Caco-2 (cell line): ENCODE data around the gene SLC5A2. TPM values are rescaled to one million over a fixed set of nuclear protein-coding genes. Genes with fewer than 3 reads are reported as not detected.

Experiments used
- BruUV-seq: library from RNA; stranded (reverse); fragments of 400-500 nt; replicated peaks from 2 replicates; lab custom pipeline; 2021; lab: Mats Ljungman, UMichigan
- CTCF ChIA-PET: fragments of 300-600 bp; sonication (Branson Sonifier 250); formaldehyde crosslinking; loops from one replicate; lab custom pipeline; 2022; ENCODE audit warnings: antibody characterized with exemption; lab: Charles Lee
- POLR2A ChIA-PET: fragments of 300-600 bp; sonication (Branson Sonifier 250); formaldehyde crosslinking; loops from one replicate; lab custom pipeline; 2022; ENCODE audit warnings: antibody characterized with exemption; lab: Charles Lee
- DNase-seq, 2 experiments: peaks; one replicate each; pipeline versions ENCODE4 v3.0.0 to v3.0.0-alpha.2; 2020 to 2022
- H3K27me3 ChIP-seq: replicated peaks from 2 replicates; pipeline ENCODE4 v1.6.0; 2011; ENCODE audit warnings: low read length; ENCODE audit not compliant: control insufficient read depth, insufficient read depth
- H3K36me3 ChIP-seq: 2 replicates; pipeline ENCODE4 v1.5.1; 2011; ENCODE audit warnings: low read length; ENCODE audit not compliant: control insufficient read depth, insufficient read depth
- H3K4me1 ChIP-seq: fragments of 250-450 bp; sonication (Bioruptor Pico); 2 replicates; pipeline ENCODE4 v1.5.1; 2020; ENCODE audit warnings: mild to moderate bottlenecking
- H3K4me3 ChIP-seq: 2 replicates; pipeline ENCODE4 v1.5.1; 2011; ENCODE audit warnings: low read depth, mild to moderate bottlenecking, control low read depth, low read length
- H3K9me3 ChIP-seq: fragments of 250-450 bp; sonication (Bioruptor Pico); 2 replicates; pipeline ENCODE4 v1.5.1; 2020; ENCODE audit warnings: mild to moderate bottlenecking, moderate library complexity
- H3K27ac Mint-ChIP-seq: one replicate; pipeline ENCODE4 v1.8.0; 2022; ENCODE audit warnings: mixed read lengths; ENCODE audit not compliant: unreplicated experiment
- H3K27me3 Mint-ChIP-seq: one replicate; pipeline ENCODE4 v1.8.0; 2022; ENCODE audit warnings: mixed read lengths; ENCODE audit not compliant: insufficient read depth, unreplicated experiment
- H3K36me3 Mint-ChIP-seq: one replicate; pipeline ENCODE4 v1.8.0; 2022; ENCODE audit warnings: mild to moderate bottlenecking, mixed read lengths; ENCODE audit not compliant: insufficient read depth, unreplicated experiment
- H3K4me1 Mint-ChIP-seq: one replicate; pipeline ENCODE4 v1.8.0; 2022; ENCODE audit warnings: low read depth, mixed read lengths; ENCODE audit not compliant: unreplicated experiment
- H3K4me3 Mint-ChIP-seq: one replicate; pipeline ENCODE4 v1.8.0; 2022; ENCODE audit warnings: mild to moderate bottlenecking, moderate library complexity, mixed read lengths; ENCODE audit not compliant: unreplicated experiment
- H3K9me3 Mint-ChIP-seq: one replicate; pipeline ENCODE4 v1.8.0; 2022; ENCODE audit warnings: mixed read lengths; ENCODE audit not compliant: unreplicated experiment
- intact Hi-C: fragments of 100-400 bp; cut with micrococcal nuclease; formaldehyde crosslinking; loops from one replicate; pipeline ENCODE4 v1.10.0; 2022; ENCODE audit not compliant: unreplicated experiment
- total RNA-seq: library from RNA; stranded (reverse); gene quantifications from 2 replicates; pipeline ENCODE4 v1.2.3, GENCODE V29; 2022
- TF ChIP-seq, protein P1 (sequence below), 2 experiments: fragments of 200-600 bp in 1 of 2; IDR thresholded peaks; 1 replicate in 1 of 2; 2 replicates in 1 of 2; pipeline versions ENCODE4 v1.5.1 to v1.8.0; 2011 to 2022; ENCODE audit warnings: antibody characterized with exemption in 1 of 2, control low read depth in 1 of 2, inconsistent platforms in 1 of 2, low read depth in 1 of 2, low read length in 1 of 2, mild to moderate bottlenecking in 1 of 2, moderate library complexity in 1 of 2; ENCODE audit not compliant: insufficient read depth in 1 of 2, severe bottlenecking in 1 of 2, unreplicated experiment in 1 of 2

Gene SLC5A2
- total RNA-seq, 1 experiment from 2014 or later = 3.0 TPM

DNA sequence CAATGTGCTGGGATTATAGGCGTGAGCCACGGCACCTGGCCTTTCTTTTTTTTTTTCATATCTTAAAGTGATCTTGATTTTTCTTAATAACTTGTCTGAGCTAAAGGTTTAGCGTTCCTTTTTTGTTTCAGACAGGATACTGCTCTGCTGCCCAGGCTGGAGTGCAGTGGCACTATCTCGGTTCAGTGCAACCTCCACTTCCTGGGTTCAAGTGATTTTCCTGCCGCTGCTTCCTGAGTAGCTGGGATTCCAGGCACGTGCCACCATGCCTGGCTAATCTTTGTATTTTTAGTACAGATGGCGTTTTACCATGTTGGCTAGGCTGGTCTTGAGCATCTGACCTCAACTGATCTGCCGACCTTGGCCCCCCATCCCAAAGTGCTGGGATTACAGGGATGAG is 21.2 kb downstream of the SLC5A2 start:
- ChIA-PET CTCF (no interaction called here), POLR2A (no interaction called here)
- peaks cover 5% of the 10 kb centered on the region for H3K36me3 Mint-ChIP-seq
- Histone ChIP-seq H3K36me3 (no peaks in the 10 kb centered on the region), H3K4me3 (no peak overlapping the region), H3K27me3 (no peaks in the 10 kb centered on the region), H3K4me1 (peaks cover 14% of the 10 kb centered on the region), H3K9me3 (no peaks in the 10 kb centered on the region)
- no peak for DNase-seq
- H3K27me3 Mint-ChIP-seq = no peaks in the 10 kb centered on the region
- H3K4me3 Mint-ChIP-seq = no peak overlapping the region
- BruUV-seq = no TSS peak
- H3K4me1 Mint-ChIP-seq = peaks cover 18% of the 10 kb centered on the region
- H3K27ac Mint-ChIP-seq = no peak overlapping the region
- intact Hi-C loops = no loop called here
- TF ChIP-seq, protein P1, sequence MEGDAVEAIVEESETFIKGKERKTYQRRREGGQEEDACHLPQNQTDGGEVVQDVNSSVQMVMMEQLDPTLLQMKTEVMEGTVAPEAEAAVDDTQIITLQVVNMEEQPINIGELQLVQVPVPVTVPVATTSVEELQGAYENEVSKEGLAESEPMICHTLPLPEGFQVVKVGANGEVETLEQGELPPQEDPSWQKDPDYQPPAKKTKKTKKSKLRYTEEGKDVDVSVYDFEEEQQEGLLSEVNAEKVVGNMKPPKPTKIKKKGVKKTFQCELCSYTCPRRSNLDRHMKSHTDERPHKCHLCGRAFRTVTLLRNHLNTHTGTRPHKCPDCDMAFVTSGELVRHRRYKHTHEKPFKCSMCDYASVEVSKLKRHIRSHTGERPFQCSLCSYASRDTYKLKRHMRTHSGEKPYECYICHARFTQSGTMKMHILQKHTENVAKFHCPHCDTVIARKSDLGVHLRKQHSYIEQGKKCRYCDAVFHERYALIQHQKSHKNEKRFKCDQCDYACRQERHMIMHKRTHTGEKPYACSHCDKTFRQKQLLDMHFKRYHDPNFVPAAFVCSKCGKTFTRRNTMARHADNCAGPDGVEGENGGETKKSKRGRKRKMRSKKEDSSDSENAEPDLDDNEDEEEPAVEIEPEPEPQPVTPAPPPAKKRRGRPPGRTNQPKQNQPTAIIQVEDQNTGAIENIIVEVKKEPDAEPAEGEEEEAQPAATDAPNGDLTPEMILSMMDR (IDR thresholded peaks at IDR 0.05; ENCODE audit: insufficient read depth in 1 of 2, low read depth in 1 of 2, low read length in 1 of 2, severe bottlenecking in 1 of 2, unreplicated experiment in 1 of 2) = no peak
- H3K9me3 Mint-ChIP-seq = no peaks in the 10 kb centered on the region

DNA sequence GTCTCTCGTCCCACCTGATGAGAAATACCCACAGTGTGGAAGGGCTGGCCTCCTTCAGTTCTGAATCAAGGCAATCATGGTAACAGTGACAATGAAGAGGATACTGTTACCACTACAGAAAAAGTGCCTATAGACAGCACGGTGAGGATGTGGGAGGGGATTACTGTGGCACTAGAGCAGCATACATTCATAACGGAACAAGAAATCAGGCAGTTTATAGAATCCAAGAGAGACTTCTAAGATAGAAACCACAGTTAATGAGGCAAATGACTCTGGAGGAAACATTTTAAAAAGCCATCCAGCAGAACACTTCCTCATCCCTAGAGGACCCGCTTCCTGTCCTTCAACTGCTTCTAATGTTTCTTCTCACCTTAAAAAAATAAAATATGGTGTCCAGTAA is 22.6 kb downstream of the SLC5A2 start:
- Histone ChIP-seq H3K9me3 (no peaks in the 10 kb centered on the region), H3K4me1 (peaks cover 14% of the 10 kb centered on the region), H3K4me3 (no peak overlapping the region), H3K36me3 (no peaks in the 10 kb centered on the region), H3K27me3 (no peaks in the 10 kb centered on the region)
- H3K36me3 Mint-ChIP-seq = peaks cover 9% of the 10 kb centered on the region
- ChIA-PET CTCF (no interaction called here), POLR2A (no interaction called here)
- intact Hi-C loops = loop anchor here (5.0 kb wide), 1 partner anchor 197 kb away; no protein-coding TSS in a partner anchor
- H3K27me3 Mint-ChIP-seq = no peaks in the 10 kb centered on the region
- H3K4me3 Mint-ChIP-seq = no peak overlapping the region
- TF ChIP-seq, protein P1 (IDR thresholded peaks at IDR 0.05; ENCODE audit: insufficient read depth in 1 of 2, low read depth in 1 of 2, low read length in 1 of 2, severe bottlenecking in 1 of 2, unreplicated experiment in 1 of 2) = no peak
- H3K9me3 Mint-ChIP-seq = no peaks in the 10 kb centered on the region
- no TSS peak for BruUV-seq
- H3K4me1 Mint-ChIP-seq = peaks cover 22% of the 10 kb centered on the region
- DNase-seq = no peak
- no peak overlapping the region for H3K27ac Mint-ChIP-seq

DNA sequence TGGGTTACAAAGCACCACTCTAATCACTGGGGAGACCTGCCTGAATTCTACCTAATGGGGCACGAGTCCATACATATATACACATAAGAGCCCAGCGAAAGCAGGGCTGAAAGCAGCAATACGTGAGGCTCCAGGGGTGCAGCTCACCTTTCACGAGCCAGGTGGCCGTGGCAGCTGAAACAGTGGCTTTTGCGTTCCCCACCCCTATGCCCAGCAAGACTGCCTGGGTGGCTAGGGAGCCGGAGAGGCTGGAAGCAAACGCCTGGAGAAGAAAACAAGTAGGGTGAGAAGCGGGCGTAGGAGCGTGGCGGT is 24.6 kb downstream of the SLC5A2 start:
- no TSS peak for BruUV-seq
- no peaks in the 10 kb centered on the region for H3K4me1 ChIP-seq
- H3K4me3 ChIP-seq = peak overlapping the region; percentile 90
- H3K27ac Mint-ChIP-seq = peak overlapping the region; percentile 95
- H3K4me3 Mint-ChIP-seq = peak overlapping the region; percentile 92
- intact Hi-C loops = loop anchor here (5.0 kb wide), 1 partner anchor 195 kb away; no protein-coding TSS in a partner anchor
- H3K36me3 ChIP-seq = no peaks in the 10 kb centered on the region
- no peaks in the 10 kb centered on the region for H3K27me3 ChIP-seq
- CTCF ChIA-PET = interaction anchor here (1.7 kb wide), 1 partner anchor 30 kb away, joined by 5 read pairs; no protein-coding TSS in a partner anchor
- POLR2A ChIA-PET = interaction anchor here (1.0 to 1.3 kb wide), 3 partner anchors 15 to 205 kb away, joined by 3 to 8 read pairs (median 3); partner anchors contain the start of gene ARMC5
- no peaks in the 10 kb centered on the region for H3K9me3 Mint-ChIP-seq
- TF ChIP-seq, protein P1 (IDR thresholded peaks at IDR 0.05; ENCODE audit: insufficient read depth in 1 of 2, low read depth in 1 of 2, low read length in 1 of 2, severe bottlenecking in 1 of 2, unreplicated experiment in 1 of 2) = no peak
- no peaks in the 10 kb centered on the region for H3K27me3 Mint-ChIP-seq
- H3K4me1 Mint-ChIP-seq = peaks cover 15% of the 10 kb centered on the region
- no peak for DNase-seq
- peaks cover 11% of the 10 kb centered on the region for H3K36me3 Mint-ChIP-seq
- H3K9me3 ChIP-seq = no peaks in the 10 kb centered on the region
